Ishikawa (cell line): ENCODE measurements around the gene POLR3A.

Experiments
- CEBPB ChIP-seq: IDR thresholded peaks from 2 replicates; pipeline ENCODE4 v1.6.1; 2012
- EGR1 ChIP-seq: IDR thresholded peaks from 2 replicates; pipeline ENCODE4 v1.6.1; 2012
- EP300 ChIP-seq: IDR thresholded peaks from 2 replicates; pipeline ENCODE4 v1.6.1; 2012; ENCODE audit warnings: borderline replicate concordance
- MAX ChIP-seq: IDR thresholded peaks from 2 replicates; pipeline ENCODE4 v1.6.1; 2012
- REST ChIP-seq: IDR thresholded peaks from 2 replicates; pipeline ENCODE4 v1.6.1; 2012; ENCODE audit warnings: low read depth, mild to moderate bottlenecking
- ZBTB7A ChIP-seq: IDR thresholded peaks from 2 replicates; pipeline ENCODE4 v1.6.1; 2012; ENCODE audit warnings: low read depth

- TF ChIP-seq EGR1 (no peak), EP300 (no peak), REST (no peak), MAX (no peak), CEBPB (no peak), ZBTB7A (no peak)
Observed at GRCh38 chr10:78053211-78053868, 24.0 kb upstream of the POLR3A start.
